GM20000 (cell line): Measurements from ENCODE around the gene OPN3.

Source experiments
- DNase-seq: peaks from one replicate; pipeline ENCODE4 v3.0.0; 2012; ENCODE audit warnings: low spot score
- TF ChIP-seq, protein P1 (sequence below): IDR thresholded peaks from 2 replicates; pipeline ENCODE4 v1.5.1; 2012; ENCODE audit warnings: mild to moderate bottlenecking, control low read depth; ENCODE audit errors: extremely low read depth, missing control alignments

Gene OPN3

DNA sequence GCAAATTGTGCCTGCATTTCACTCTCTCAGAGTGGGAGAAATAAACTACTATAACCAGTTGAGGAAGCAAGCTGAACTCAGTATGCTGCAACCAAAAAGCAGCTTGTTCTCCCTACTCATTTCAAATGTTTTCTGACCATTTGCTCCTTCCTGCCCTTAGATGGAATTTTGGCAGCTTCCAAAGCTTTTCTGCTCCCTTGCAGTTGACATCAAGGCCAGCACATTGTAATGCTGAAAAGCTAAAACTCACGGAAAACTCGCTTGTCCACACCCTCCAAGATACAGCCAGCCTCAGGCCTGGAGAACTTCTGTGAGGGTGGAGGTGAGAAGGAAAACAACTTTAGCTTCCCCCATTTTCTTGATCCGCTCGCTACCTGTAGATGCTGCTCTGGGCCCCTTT, 5.0 kb upstream of the OPN3 start:
- DNase-seq = no peak
- TF ChIP-seq, protein P1, sequence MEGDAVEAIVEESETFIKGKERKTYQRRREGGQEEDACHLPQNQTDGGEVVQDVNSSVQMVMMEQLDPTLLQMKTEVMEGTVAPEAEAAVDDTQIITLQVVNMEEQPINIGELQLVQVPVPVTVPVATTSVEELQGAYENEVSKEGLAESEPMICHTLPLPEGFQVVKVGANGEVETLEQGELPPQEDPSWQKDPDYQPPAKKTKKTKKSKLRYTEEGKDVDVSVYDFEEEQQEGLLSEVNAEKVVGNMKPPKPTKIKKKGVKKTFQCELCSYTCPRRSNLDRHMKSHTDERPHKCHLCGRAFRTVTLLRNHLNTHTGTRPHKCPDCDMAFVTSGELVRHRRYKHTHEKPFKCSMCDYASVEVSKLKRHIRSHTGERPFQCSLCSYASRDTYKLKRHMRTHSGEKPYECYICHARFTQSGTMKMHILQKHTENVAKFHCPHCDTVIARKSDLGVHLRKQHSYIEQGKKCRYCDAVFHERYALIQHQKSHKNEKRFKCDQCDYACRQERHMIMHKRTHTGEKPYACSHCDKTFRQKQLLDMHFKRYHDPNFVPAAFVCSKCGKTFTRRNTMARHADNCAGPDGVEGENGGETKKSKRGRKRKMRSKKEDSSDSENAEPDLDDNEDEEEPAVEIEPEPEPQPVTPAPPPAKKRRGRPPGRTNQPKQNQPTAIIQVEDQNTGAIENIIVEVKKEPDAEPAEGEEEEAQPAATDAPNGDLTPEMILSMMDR = no peak

DNA sequence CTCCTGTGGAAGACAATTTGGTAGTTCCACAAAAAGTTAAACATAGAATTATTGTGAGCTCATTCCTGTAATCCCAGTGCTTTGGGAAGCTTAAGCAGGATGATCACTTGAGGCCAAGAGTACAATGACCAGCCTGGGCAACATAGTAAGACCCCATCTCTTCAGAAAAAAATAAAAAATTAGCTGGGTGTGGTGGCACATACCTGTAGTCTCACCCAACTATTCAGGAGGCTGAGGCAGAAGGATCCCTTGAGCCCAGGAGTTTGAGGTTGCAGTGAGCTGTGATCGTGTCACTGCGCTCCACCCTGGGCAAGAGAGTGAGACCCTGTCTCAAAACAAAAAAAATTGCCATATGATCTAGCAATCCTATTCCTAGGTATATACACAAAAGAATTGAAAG, 4.1 kb upstream of the OPN3 start:
- no peak for DNase-seq
- TF ChIP-seq, protein P1 = no peak

DNA sequence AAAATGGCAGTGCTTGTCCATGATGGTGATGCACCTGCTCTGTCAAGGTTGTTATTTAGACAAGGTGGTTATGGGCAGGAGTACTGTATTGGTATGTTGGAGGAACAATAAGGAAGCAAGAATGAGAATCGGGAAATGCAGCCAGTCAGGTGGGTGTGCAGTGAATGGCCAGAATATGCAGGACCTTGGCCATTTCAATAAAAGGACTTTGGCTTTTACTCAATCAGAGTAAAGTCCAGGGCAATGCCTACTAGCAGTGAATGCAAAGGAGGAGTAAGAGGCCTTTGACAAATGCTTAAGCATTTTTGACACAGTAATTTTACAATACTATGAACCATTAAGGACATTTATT, 2.4 kb upstream of the OPN3 start:
- no peak for DNase-seq
- TF ChIP-seq, protein P1 = no peak

DNA sequence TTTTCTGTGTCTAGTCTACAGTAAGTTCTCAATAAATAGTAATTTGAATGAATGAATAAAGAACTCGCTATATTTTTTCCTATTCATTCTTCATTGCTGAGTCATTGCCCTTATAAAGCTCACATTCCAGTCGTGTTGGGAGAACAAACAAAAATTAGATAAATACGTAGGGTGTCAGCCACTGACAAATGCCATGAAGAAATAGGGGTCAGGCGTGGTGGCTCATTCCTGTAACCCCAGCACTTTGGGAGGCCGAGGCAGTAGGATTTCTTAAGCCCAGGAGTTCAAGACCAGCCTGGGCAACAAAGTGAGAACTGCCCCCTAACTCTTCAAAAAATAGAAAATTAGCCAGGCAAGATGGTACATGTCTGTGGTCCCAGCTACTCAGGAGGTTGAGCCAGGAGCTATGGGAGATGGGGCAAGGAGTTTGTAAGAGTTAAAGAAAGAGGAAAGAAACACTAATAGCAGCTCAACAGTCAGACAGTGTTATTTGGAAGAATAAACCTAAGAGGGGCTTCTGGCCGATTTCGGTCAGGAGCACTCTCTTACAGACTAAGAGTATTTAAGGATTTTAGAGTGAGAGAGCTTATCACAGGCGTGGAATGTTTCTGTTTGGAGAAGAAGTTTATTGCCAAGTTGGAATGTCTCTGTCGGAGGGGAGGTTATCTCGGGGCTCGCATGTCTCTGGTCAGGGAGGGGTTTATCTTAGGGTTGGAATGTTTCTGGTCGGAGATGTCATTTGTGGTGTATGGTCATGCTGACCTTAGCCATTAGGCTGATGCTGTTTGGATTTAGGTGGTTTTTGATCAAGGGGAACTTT, 1.8 kb upstream of the OPN3 start:
- no peak for DNase-seq

DNA sequence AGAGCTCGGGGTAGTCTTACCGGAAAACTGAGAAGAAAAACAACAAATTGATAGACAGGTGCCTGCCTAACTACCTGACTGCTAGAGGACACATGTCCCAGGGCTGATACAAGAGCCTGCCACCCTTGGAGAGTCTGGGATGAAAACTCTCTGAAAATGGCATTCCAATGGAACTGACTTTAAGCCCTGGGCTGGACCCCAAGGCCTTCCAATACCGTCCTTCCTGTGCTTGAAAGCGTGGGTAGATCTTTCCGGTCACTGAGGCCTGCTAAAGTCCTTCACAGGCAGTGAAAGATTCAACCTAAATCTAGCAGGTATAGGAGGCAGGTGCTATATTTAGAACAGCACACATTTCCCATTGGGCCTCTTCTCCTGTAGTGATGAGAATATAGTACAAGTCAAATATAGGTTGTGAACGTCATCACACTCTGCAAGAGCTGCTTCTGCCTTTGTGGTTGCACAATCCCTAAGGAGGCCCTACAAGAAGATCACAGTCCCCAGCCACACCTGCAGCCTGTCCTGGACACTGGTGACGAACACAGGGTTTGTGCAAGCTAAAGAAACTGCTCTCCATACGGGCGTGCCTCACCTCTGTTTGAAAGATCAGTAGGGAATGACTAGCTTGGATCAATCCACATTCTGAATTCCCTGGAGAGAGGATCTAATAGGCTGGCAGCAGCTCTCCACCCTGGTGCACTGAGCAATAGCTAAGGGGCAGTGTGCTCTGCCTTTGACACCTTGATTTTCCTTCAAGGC, 876 bp upstream of the OPN3 start:
- TF ChIP-seq, protein P1 = no peak
- DNase-seq = peak; percentile 17

More for the DNA sequence above, 1.8 kb upstream of the OPN3 start:
- TF ChIP-seq, protein P1 = no peak

DNA sequence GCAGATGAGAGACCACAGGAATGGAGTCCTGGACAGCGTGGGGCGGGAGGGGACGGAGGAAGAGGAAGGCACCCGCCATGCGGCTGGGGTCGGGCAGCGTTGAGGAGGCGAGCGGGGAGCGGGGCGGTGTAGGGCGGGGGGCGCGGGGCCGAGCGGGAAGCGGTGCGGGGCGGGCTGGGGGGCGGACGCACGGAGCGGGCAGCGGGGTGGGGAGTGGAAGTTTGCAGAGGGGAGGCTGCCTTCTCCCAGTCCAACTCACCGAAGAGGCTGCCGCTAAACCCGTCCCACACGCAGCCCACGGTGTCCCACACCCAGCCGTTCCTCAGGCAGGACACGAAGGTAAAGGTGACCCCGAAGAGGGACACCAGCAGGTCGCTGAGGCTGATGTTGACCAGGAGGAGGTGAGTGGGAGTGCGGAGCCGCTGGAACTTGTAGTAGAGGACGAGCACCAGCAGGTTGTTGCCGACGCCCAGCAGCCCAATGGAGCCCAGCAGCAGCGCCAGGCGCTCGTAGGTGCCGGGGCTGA, 483 bp downstream of the OPN3 start:
- TF ChIP-seq, protein P1 = no peak

More for the DNA sequence above, 483 bp downstream of the OPN3 start:
- DNase-seq = no peak
